Lung (tissue), 12 donors: ENCODE measurements around the gene CYP2S1. TPM values are rescaled to one million over a fixed set of nuclear protein-coding genes. Genes with fewer than 3 reads are reported as not detected.
A peak's percentile ranks its signal among the peaks of the same experiment; 100 is the strongest.

ENCODE experiments used
- ATAC-seq: fragments of 200-7000 bp; cut with Tn5 transposase; one replicate; pipeline ENCODE4 v1.9.1; 2020; ENCODE audit warnings: moderate number of reproducible peaks; ENCODE audit not compliant: insufficient read depth, low FRiP score
- DNase-seq, 3 donors: peaks; one replicate each; pipeline ENCODE4 v3.0.0-alpha.2; 2013 to 2017
- H3K27ac ChIP-seq, 2 donors: one replicate each; pipeline ENCODE4 v1.5.1; 2013; ENCODE audit warnings: mild to moderate bottlenecking in 2 of 2, moderate library complexity in 2 of 2, control low read depth in 1 of 2, inconsistent platforms in 1 of 2, low read depth in 1 of 2, low read length in 1 of 2
- H3K27me3 ChIP-seq, 3 donors: one replicate each; pipeline ENCODE4 v1.5.1; 2013; ENCODE audit warnings: low read length in 2 of 3; ENCODE audit not compliant: control insufficient read depth in 3 of 3, insufficient read depth in 3 of 3
- H3K36me3 ChIP-seq, 4 donors: one replicate each; pipeline ENCODE4 v1.5.1; 2013; ENCODE audit warnings: low read length in 4 of 4, mild to moderate bottlenecking in 1 of 4, moderate library complexity in 1 of 4; ENCODE audit not compliant: control insufficient read depth in 4 of 4, insufficient read depth in 4 of 4
- H3K4me1 ChIP-seq, 5 donors: one replicate each; pipeline ENCODE4 v1.5.1; 2013; ENCODE audit warnings: low read length in 5 of 5, mild to moderate bottlenecking in 2 of 5, moderate library complexity in 1 of 5; ENCODE audit not compliant: control insufficient read depth in 5 of 5, insufficient read depth in 5 of 5
- H3K4me3 ChIP-seq: one replicate; pipeline ENCODE4 v1.5.1; 2013; ENCODE audit warnings: mild to moderate bottlenecking, control low read depth, moderate library complexity
- H3K9ac ChIP-seq, 2 donors: one replicate each; pipeline ENCODE4 v1.5.1; 2013; ENCODE audit warnings: low read length in 2 of 2, control low read depth in 1 of 2; ENCODE audit not compliant: insufficient read depth in 1 of 2
- H3K9me3 ChIP-seq, 4 donors: one replicate each; pipeline ENCODE4 v1.5.1; 2013; ENCODE audit warnings: low read length in 3 of 4, mild to moderate bottlenecking in 1 of 4, moderate library complexity in 1 of 4; ENCODE audit not compliant: control insufficient read depth in 4 of 4, insufficient read depth in 3 of 4
- CTCF ChIP-seq: IDR thresholded peaks from 2 replicates; pipeline ENCODE4 v1.5.1; 2012; ENCODE audit warnings: mild to moderate bottlenecking; ENCODE audit errors: control extremely low read depth, extremely low read depth
- WGBS, 2 donors: extraction: QIAGEN DNeasy Blood & Tissue Kit; methylation state at CpG; one replicate each; pipeline ENCODE4 v1.1.7; 2013; 5-methylcytosine and 5-hydroxymethylcytosine counted together
- polyA plus RNA-seq, 2 donors: library from polyadenylated mRNA; stranded (reverse); fragments of 200-250 nt; gene quantifications; one replicate each; pipeline ENCODE4 v1.2.1, GENCODE V29; 2013
- total RNA-seq, 2 donors: library from RNA; depleted of rRNA in 1 of 2; stranded (reverse); fragments of >200 nt in 1 of 2; gene quantifications; one replicate each; pipeline ENCODE4 v1.2.1, GENCODE V29; 2014 to 2021
- donor health status: control.
- donor health status: control.
- donor health status: Bipolar disorder and iron deficiency.
- donor health status: healthy.
- donor health status: DM: yes; HTN: yes; CAD: no.

The CYP2S1 gene
- total and polyA plus RNA-seq, 4 donors = 5.2 to 13.2 (median 7.5) TPM

- Histone ChIP-seq H3K36me3 (no peaks in the 10 kb centered on the region), H3K4me1 (no peaks in the 10 kb centered on the region), H3K9me3 (no peaks in the 10 kb centered on the region), H3K27ac (no peak overlapping the region), H3K9ac (no peak overlapping the region), H3K4me3 (no peak overlapping the region), H3K27me3 (no peaks in the 10 kb centered on the region)
- peak in 1 of 3 donors; percentile 3 for DNase-seq
- ATAC-seq = no peak
- TF ChIP-seq CTCF = no peak
- WGBS, 2 donors = 87 to 90% methylated on average over 14 of the region's 14 CpGs
These were observed 25.8 kb upstream of the CYP2S1 start for GRCh38 chr19:41166944-41167804.

- DNase-seq (peak in 1 of 3 donors; percentile 30), ATAC-seq (peak; percentile 31)
- Histone ChIP-seq H3K27me3 (no peaks in the 10 kb centered on the region), H3K4me1 (peaks cover 0 to 14% (median 0%) of the 10 kb centered on the region in 5 donors), H3K9me3 (no peaks in the 10 kb centered on the region), H3K27ac (no peak overlapping the region), H3K36me3 (no peaks in the 10 kb centered on the region), H3K9ac (no peak overlapping the region), H3K4me3 (no peak overlapping the region)
- no peak for TF ChIP-seq CTCF
- WGBS, 2 donors = 48 to 71% methylated on average over 6 of the region's 6 CpGs
These were observed 20.5 kb upstream of the CYP2S1 start for GRCh38 chr19:41172297-41173164.

- H3K27me3 ChIP-seq = no peaks in the 10 kb centered on the region
- ATAC-seq = no peak
- H3K9ac ChIP-seq = no peak overlapping the region
- no peak for TF ChIP-seq CTCF
- H3K4me3 ChIP-seq = no peak overlapping the region
- DNase-seq = no peak
- 70 to 85% methylated on average over 15 of the region's 15 CpGs for WGBS, 2 donors
- no peak overlapping the region for H3K27ac ChIP-seq
- peaks cover 0 to 14% (median 0%) of the 10 kb centered on the region in 5 donors for H3K4me1 ChIP-seq
- no peaks in the 10 kb centered on the region for H3K36me3 ChIP-seq
- H3K9me3 ChIP-seq = no peaks in the 10 kb centered on the region
These were observed 18.6 kb upstream of the CYP2S1 start for GRCh38 chr19:41174297-41174928.
